IPS DF 19.7 (cell line): ENCODE measurements around the gene NHSL2.

ENCODE experiments used
- DNase-seq: peaks from one replicate; pipeline ENCODE4 v3.0.0-alpha.2; 2013; ENCODE audit warnings: low read depth, low spot score

The NHSL2 gene

GRCh38 chrX:72018277-72019112 is 107.8 kb downstream of the NHSL2 start:
- DNase-seq: no peak

GRCh38 chrX:72019487-72019886 is 108.8 kb downstream of the NHSL2 start:
- DNase-seq: no peak

GRCh38 chrX:72020204-72020603 is 109.6 kb downstream of the NHSL2 start:
- DNase-seq: no peak

GRCh38 chrX:72020788-72021187 is 110.1 kb downstream of the NHSL2 start:
- no peak for DNase-seq

- no peak for DNase-seq
Measured at GRCh38 chrX:72021975-72022374, 111.3 kb downstream of the NHSL2 start.

GRCh38 chrX:72023071-72023470 is 112.4 kb downstream of the NHSL2 start:
- DNase-seq: no peak

GRCh38 chrX:72025236-72025770 is 114.7 kb downstream of the NHSL2 start:
- no peak for DNase-seq

- DNase-seq: no peak
Measured at GRCh38 chrX:72026341-72027023, 115.8 kb downstream of the NHSL2 start.

GRCh38 chrX:72027024-72027913 is 116.6 kb downstream of the NHSL2 start:
- no peak for DNase-seq

GRCh38 chrX:72027914-72028307 is 117.3 kb downstream of the NHSL2 start:
- DNase-seq: no peak

- no peak for DNase-seq
Measured at GRCh38 chrX:72028701-72029470, 118.2 kb downstream of the NHSL2 start.

- DNase-seq: no peak
Measured at GRCh38 chrX:72029483-72030411, 119.1 kb downstream of the NHSL2 start.

GRCh38 chrX:72030431-72030830 is 119.8 kb downstream of the NHSL2 start:
- no peak for DNase-seq

- DNase-seq: no peak
Measured at GRCh38 chrX:72031118-72031517, 120.5 kb downstream of the NHSL2 start.

- no peak for DNase-seq
Measured at GRCh38 chrX:72031634-72032033, 121.0 kb downstream of the NHSL2 start.

GRCh38 chrX:72037601-72038000 is 127.0 kb downstream of the NHSL2 start:
- DNase-seq: no peak

GRCh38 chrX:72038016-72038415 is 127.4 kb downstream of the NHSL2 start:
- no peak for DNase-seq

- no peak for DNase-seq
Measured at GRCh38 chrX:72038868-72039267, 128.2 kb downstream of the NHSL2 start.

GRCh38 chrX:72040506-72040905 is 129.9 kb downstream of the NHSL2 start:
- DNase-seq: no peak

GRCh38 chrX:72041176-72041575 is 130.5 kb downstream of the NHSL2 start:
- no peak for DNase-seq
